Panc1 (cell line): ENCODE measurements around the gene PSMB7. TPM values are rescaled to one million over a fixed set of nuclear protein-coding genes. Genes with fewer than 3 reads are reported as not detected.

Source experiments
- ATAC-seq: fragments of 200-7000 bp; cut with Tn5 transposase; 2 replicates; pipeline ENCODE4 v1.9.1; 2020; ENCODE audit warnings: mild to moderate bottlenecking, moderate library complexity
- BruUV-seq: library from RNA; stranded (reverse); fragments of 400-500 nt; replicated peaks from 2 replicates; lab custom pipeline; 2021; lab: Mats Ljungman, UMichigan
- CTCF ChIA-PET: fragments of 300-600 bp; sonication (Branson Sonifier 250); formaldehyde crosslinking; loops from one replicate; lab custom pipeline; 2022; ENCODE audit warnings: antibody characterized with exemption; lab: Charles Lee
- POLR2A ChIA-PET: fragments of 300-600 bp; sonication (Branson Sonifier 250); formaldehyde crosslinking; loops from one replicate; lab custom pipeline; 2022; ENCODE audit warnings: antibody characterized with exemption; lab: Charles Lee
- DNase-seq: peaks from one replicate; pipeline ENCODE4 v3.0.0-alpha.2; 2010; ENCODE audit warnings: low read depth, low spot score
- H3K27ac ChIP-seq: 2 replicates; pipeline ENCODE4 v1.5.1; 2011; ENCODE audit warnings: mild to moderate bottlenecking, low read length, inconsistent platforms
- H3K27me3 ChIP-seq: fragments of 200-500 bp; sonication (Bioruptor generic); 2 replicates; pipeline ENCODE4 v1.6.0; 2014; ENCODE audit warnings: low read length, inconsistent platforms; ENCODE audit not compliant: control insufficient read depth, insufficient read depth
- H3K36me3 ChIP-seq: fragments of 200-500 bp; sonication (Bioruptor generic); 2 replicates; pipeline ENCODE4 v1.5.1; 2014; ENCODE audit warnings: inconsistent platforms, mild to moderate bottlenecking, low read length, moderate library complexity; ENCODE audit not compliant: control insufficient read depth, insufficient read depth
- H3K4me1 ChIP-seq: 2 replicates; pipeline ENCODE4 v1.5.1; 2011; ENCODE audit warnings: inconsistent platforms, mild to moderate bottlenecking, low read length, moderate library complexity; ENCODE audit not compliant: control insufficient read depth, insufficient read depth
- H3K4me3 ChIP-seq, 2 experiments: 2 replicates each; pipeline ENCODE4 v1.5.1; 2011 to 2012; ENCODE audit warnings: low read depth in 2 of 2, low read length in 2 of 2, mild to moderate bottlenecking in 2 of 2, inconsistent platforms in 1 of 2, moderate library complexity in 1 of 2
- H3K9me3 ChIP-seq: fragments of 200-500 bp; sonication (Bioruptor generic); 2 replicates; pipeline ENCODE4 v1.5.1; 2014; ENCODE audit warnings: low read depth, mild to moderate bottlenecking, inconsistent platforms, low read length, moderate library complexity; ENCODE audit not compliant: control insufficient read depth, insufficient read depth
- CTCF ChIP-seq: fragments of 450-650 bp; IDR thresholded peaks from 2 replicates; pipeline ENCODE4 v1.5.1; 2017; ENCODE audit warnings: mild to moderate bottlenecking
- POLR2AphosphoS5 ChIP-seq: IDR thresholded peaks from 2 replicates; pipeline ENCODE4 v1.6.1; 2012; ENCODE audit warnings: mild to moderate bottlenecking, low read depth, low read length, moderate library complexity
- SIN3A ChIP-seq: IDR thresholded peaks from 2 replicates; pipeline ENCODE4 v1.6.1; 2012; ENCODE audit warnings: low read depth, mild to moderate bottlenecking, low read length, moderate library complexity, borderline replicate concordance; ENCODE audit not compliant: insufficient read depth
- TCF7L2 ChIP-seq: IDR thresholded peaks from 2 replicates; pipeline ENCODE4 v1.6.1; 2011; ENCODE audit warnings: mild to moderate bottlenecking, low read depth, low read length, inconsistent platforms
- in situ Hi-C: cut with HindIII; loops from 2 replicates; pipeline ENCODE4 v1.10.0; 2016; ENCODE audit warnings: low sequenced_read_pairs, low pct_unique_long_range_greater_than_20kb
- intact Hi-C: fragments of 100-400 bp; cut with micrococcal nuclease; formaldehyde crosslinking; loops from one replicate; pipeline ENCODE4 v1.10.0; 2022; ENCODE audit not compliant: unreplicated experiment
- total RNA-seq: library from RNA; stranded (reverse); gene quantifications from one replicate; pipeline ENCODE4 v1.2.1, GENCODE V29; 2021; ENCODE audit not compliant: unreplicated experiment
- TF ChIP-seq, protein P1 (sequence below), 2 experiments: IDR thresholded peaks; 2 replicates each; pipeline ENCODE4 v1.6.1; 2011 to 2012; ENCODE audit warnings: low read depth in 2 of 2, control low read depth in 1 of 2, low read length in 1 of 2, mild to moderate bottlenecking in 1 of 2, moderate library complexity in 1 of 2; ENCODE audit not compliant: insufficient read depth in 1 of 2

The PSMB7 gene
- total RNA-seq, 1 experiment from 2014 or later, result 167 TPM

DNA sequence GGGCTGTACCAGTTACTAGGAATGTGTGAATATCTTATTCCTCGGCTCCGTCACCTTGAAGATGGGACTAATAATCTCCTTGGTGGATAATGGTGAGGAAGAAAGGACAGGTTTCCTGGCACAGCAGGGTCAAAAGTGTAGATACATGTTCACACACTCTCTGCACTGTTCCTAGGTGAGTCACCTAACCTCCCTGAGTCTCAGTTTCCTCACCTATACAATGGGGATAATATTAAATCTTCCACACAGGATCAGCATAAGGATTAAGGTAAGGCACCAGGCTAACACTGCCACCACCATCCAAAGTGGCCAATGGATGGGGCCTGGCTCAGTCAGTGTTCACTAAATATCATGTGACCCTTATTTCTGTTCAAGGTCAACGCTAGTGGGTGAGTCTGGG lies 66.9 kb downstream of the PSMB7 start:
- H3K4me1 ChIP-seq, result peaks cover 11% of the 10 kb centered on the region
- intact Hi-C loops, result no loop called here
- H3K36me3 ChIP-seq, result peaks cover 4% of the 10 kb centered on the region
- ATAC-seq (no peak), DNase-seq (no peak)
- BruUV-seq, result no TSS peak
- CTCF ChIA-PET, result no interaction called here
- H3K27ac ChIP-seq, result peak overlapping the region; percentile 17; the same call in 1 of the 2 replicates
- in situ Hi-C loops, result no loop called here
- no peak overlapping the region for H3K4me3 ChIP-seq
- TF ChIP-seq POLR2AphosphoS5 (no peak), SIN3A (no peak)
- TF ChIP-seq, protein P1, sequence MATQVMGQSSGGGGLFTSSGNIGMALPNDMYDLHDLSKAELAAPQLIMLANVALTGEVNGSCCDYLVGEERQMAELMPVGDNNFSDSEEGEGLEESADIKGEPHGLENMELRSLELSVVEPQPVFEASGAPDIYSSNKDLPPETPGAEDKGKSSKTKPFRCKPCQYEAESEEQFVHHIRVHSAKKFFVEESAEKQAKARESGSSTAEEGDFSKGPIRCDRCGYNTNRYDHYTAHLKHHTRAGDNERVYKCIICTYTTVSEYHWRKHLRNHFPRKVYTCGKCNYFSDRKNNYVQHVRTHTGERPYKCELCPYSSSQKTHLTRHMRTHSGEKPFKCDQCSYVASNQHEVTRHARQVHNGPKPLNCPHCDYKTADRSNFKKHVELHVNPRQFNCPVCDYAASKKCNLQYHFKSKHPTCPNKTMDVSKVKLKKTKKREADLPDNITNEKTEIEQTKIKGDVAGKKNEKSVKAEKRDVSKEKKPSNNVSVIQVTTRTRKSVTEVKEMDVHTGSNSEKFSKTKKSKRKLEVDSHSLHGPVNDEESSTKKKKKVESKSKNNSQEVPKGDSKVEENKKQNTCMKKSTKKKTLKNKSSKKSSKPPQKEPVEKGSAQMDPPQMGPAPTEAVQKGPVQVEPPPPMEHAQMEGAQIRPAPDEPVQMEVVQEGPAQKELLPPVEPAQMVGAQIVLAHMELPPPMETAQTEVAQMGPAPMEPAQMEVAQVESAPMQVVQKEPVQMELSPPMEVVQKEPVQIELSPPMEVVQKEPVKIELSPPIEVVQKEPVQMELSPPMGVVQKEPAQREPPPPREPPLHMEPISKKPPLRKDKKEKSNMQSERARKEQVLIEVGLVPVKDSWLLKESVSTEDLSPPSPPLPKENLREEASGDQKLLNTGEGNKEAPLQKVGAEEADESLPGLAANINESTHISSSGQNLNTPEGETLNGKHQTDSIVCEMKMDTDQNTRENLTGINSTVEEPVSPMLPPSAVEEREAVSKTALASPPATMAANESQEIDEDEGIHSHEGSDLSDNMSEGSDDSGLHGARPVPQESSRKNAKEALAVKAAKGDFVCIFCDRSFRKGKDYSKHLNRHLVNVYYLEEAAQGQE (IDR thresholded peaks at IDR 0.05; ENCODE audit: insufficient read depth in 1 of 2, low read depth in 2 of 2, low read length in 1 of 2), result no peak
- no peaks in the 10 kb centered on the region for H3K27me3 ChIP-seq
- POLR2A ChIA-PET, result no interaction called here
- no peaks in the 10 kb centered on the region for H3K9me3 ChIP-seq

GRCh38 chr9:124347968-124348358 lies 67.3 kb downstream of the PSMB7 start:
- intact Hi-C loops, result no loop called here
- no peaks in the 10 kb centered on the region for H3K9me3 ChIP-seq
- peaks cover 4% of the 10 kb centered on the region for H3K36me3 ChIP-seq
- TF ChIP-seq SIN3A, result no peak
- TF ChIP-seq CTCF, result no peak
- TF ChIP-seq POLR2AphosphoS5, result no peak
- TF ChIP-seq, protein P1 (IDR thresholded peaks at IDR 0.05; ENCODE audit: insufficient read depth in 1 of 2, low read depth in 2 of 2, low read length in 1 of 2), result no peak
- TF ChIP-seq TCF7L2, result no peak
- no peak overlapping the region; the same call in 1 of the 2 replicates for H3K27ac ChIP-seq
- no peaks in the 10 kb centered on the region for H3K27me3 ChIP-seq
- POLR2A ChIA-PET, result no interaction called here
- no TSS peak for BruUV-seq
- ATAC-seq (no peak), DNase-seq (no peak)
- no peak overlapping the region for H3K4me3 ChIP-seq
- H3K4me1 ChIP-seq, result peaks cover 13% of the 10 kb centered on the region
- CTCF ChIA-PET, result no interaction called here
- in situ Hi-C loops, result no loop called here
